Neural cell (in vitro differentiated cells): ENCODE data around the gene PTGIR. TPM values are rescaled to one million over a fixed set of nuclear protein-coding genes. Genes with fewer than 3 reads are reported as not detected.

Source experiments
- H2AFZ ChIP-seq: fragments of 200-600, 300-800 bp; sonication (generic), shearing (Covaris generic); 2 replicates; pipeline ENCODE4 v1.6.0; 2014; ENCODE audit warnings: low read depth, mild to moderate bottlenecking, antibody characterized with exemption, low read length, moderate library complexity
- H3F3A ChIP-seq: fragments of 200-600 bp; shearing (Covaris generic); 2 replicates; pipeline ENCODE4 v1.6.1; 2016; ENCODE audit warnings: mild to moderate bottlenecking, moderate library complexity, mixed read lengths, antibody characterized with exemption, low read length; ENCODE audit not compliant: insufficient read depth, poor library complexity, severe bottlenecking
- H3K27ac ChIP-seq: fragments of 200-600, 300-800 bp; sonication (generic), shearing (Covaris generic); 2 replicates; pipeline ENCODE4 v1.5.1; 2014; ENCODE audit warnings: mild to moderate bottlenecking, low read length, moderate library complexity
- H3K27me3 ChIP-seq: fragments of 300-800, 200-600 bp; sonication (generic), shearing (Covaris generic); 2 replicates; pipeline ENCODE4 v1.6.0; 2014; ENCODE audit warnings: mild to moderate bottlenecking, low read depth, low read length, moderate library complexity; ENCODE audit not compliant: insufficient read depth
- H3K36me3 ChIP-seq: fragments of 300-800, 200-600 bp; sonication (generic), shearing (Covaris generic); 2 replicates; pipeline ENCODE4 v1.5.1; 2014; ENCODE audit warnings: mild to moderate bottlenecking, antibody characterized with exemption, low read length, moderate library complexity; ENCODE audit not compliant: insufficient read depth
- H3K4me2 ChIP-seq: fragments of 300-800, 200-600 bp; sonication (generic), shearing (Covaris generic); 2 replicates; pipeline ENCODE4 v1.6.0; 2014; ENCODE audit warnings: mild to moderate bottlenecking, low read length
- H3K4me3 ChIP-seq: fragments of 300-800, 200-600 bp; sonication (generic), shearing (Covaris generic); 2 replicates; pipeline ENCODE4 v1.5.1; 2014; ENCODE audit warnings: mild to moderate bottlenecking, low read length, moderate library complexity
- H3K79me2 ChIP-seq: fragments of 200-600 bp; shearing (Covaris generic); replicated peaks from 2 replicates; pipeline ENCODE4 v1.6.0; 2014; ENCODE audit warnings: mild to moderate bottlenecking, low read length, moderate library complexity; ENCODE audit not compliant: insufficient read depth
- H3K9ac ChIP-seq: fragments of 300-800, 200-600 bp; sonication (generic), shearing (Covaris generic); 2 replicates; pipeline ENCODE4 v1.6.1; 2016; ENCODE audit warnings: mild to moderate bottlenecking, low read length, mixed read lengths
- H3K9me2 ChIP-seq: fragments of 200-600 bp; shearing (Covaris generic); 2 replicates; pipeline ENCODE4 v1.6.1; 2016; ENCODE audit warnings: mild to moderate bottlenecking, low read length, mixed read lengths; ENCODE audit not compliant: insufficient read depth
- H3K9me3 ChIP-seq: fragments of 200-600, 300-800 bp; sonication (generic), shearing (Covaris generic); 2 replicates; pipeline ENCODE4 v1.6.1; 2016; ENCODE audit warnings: mild to moderate bottlenecking, mixed run types, low read length, moderate library complexity, mixed read lengths
- H4K20me1 ChIP-seq: fragments of 200-600 bp; shearing (Covaris generic); 2 replicates; pipeline ENCODE4 v1.6.1; 2016; ENCODE audit warnings: mild to moderate bottlenecking, mixed run types; ENCODE audit not compliant: insufficient read depth
- EP300 ChIP-seq: fragments of 450-650 bp; conservative IDR thresholded peaks from 2 replicates; pipeline ENCODE4 v1.6.1; 2014; ENCODE audit warnings: antibody characterized with exemption, mild to moderate bottlenecking, moderate library complexity; ENCODE audit not compliant: poor library complexity, severe bottlenecking
- EZH2 ChIP-seq: fragments of 200-600, 300-800 bp; shearing (Covaris generic), sonication (generic); IDR thresholded peaks from 2 replicates; pipeline ENCODE4 v1.6.1; 2014; ENCODE audit warnings: antibody characterized with exemption, low read length, borderline replicate concordance, mild to moderate bottlenecking; ENCODE audit not compliant: insufficient read depth, poor library complexity, severe bottlenecking
- MXI1 ChIP-seq: fragments of 450-650 bp; conservative IDR thresholded peaks from 2 replicates; pipeline ENCODE4 v1.6.1; 2014; ENCODE audit warnings: antibody characterized with exemption, mild to moderate bottlenecking; ENCODE audit not compliant: poor library complexity, severe bottlenecking
- POLR2AphosphoS5 ChIP-seq: IDR thresholded peaks from 2 replicates; pipeline ENCODE4 v1.6.1; 2012
- RAD21 ChIP-seq: fragments of 450-650 bp; conservative IDR thresholded peaks from 2 replicates; pipeline ENCODE4 v1.6.1; 2014; ENCODE audit warnings: antibody characterized with exemption, mild to moderate bottlenecking, moderate library complexity
- REST ChIP-seq: IDR thresholded peaks from 2 replicates; pipeline ENCODE4 v1.6.1; 2012; ENCODE audit warnings: borderline replicate concordance
- SMC3 ChIP-seq: fragments of 450-650 bp; conservative IDR thresholded peaks from 2 replicates; pipeline ENCODE4 v1.6.1; 2014; ENCODE audit warnings: antibody characterized with exemption, mild to moderate bottlenecking, moderate library complexity; ENCODE audit not compliant: poor library complexity
- TAF1 ChIP-seq: IDR thresholded peaks from 2 replicates; pipeline ENCODE4 v1.6.1; 2012; ENCODE audit warnings: low read depth
- polyA plus RNA-seq: library from polyadenylated mRNA; depleted of rRNA; stranded (reverse); fragments of >200 nt; gene quantifications from 2 replicates; pipeline ENCODE4 v1.2.3, GENCODE V29; 2014
- TF ChIP-seq, protein P1 (sequence below): fragments of 450-650 bp; IDR thresholded peaks from 2 replicates; pipeline ENCODE4 v1.5.1; 2014; ENCODE audit warnings: antibody characterized with exemption, mild to moderate bottlenecking, moderate library complexity; ENCODE audit not compliant: poor library complexity, severe bottlenecking

The PTGIR gene
- polyA plus RNA-seq, 1 donor from 2014 or later = not detected

- Histone ChIP-seq H3K4me3 (no peak overlapping the region), H3K27ac (no peak overlapping the region), H3K36me3 (no peaks in the 10 kb centered on the region), H3F3A (no peaks in the 10 kb centered on the region), H3K27me3 (no peaks in the 10 kb centered on the region), H4K20me1 (no peaks in the 10 kb centered on the region), H3K9ac (no peak overlapping the region), H2AFZ (no peak overlapping the region), H3K9me2 (no peaks in the 10 kb centered on the region), H3K9me3 (no peaks in the 10 kb centered on the region), H3K79me2 (no peaks in the 10 kb centered on the region), H3K4me2 (no peak overlapping the region)
- TF ChIP-seq RAD21 = no peak
- no peak for TF ChIP-seq TAF1
- no peak for TF ChIP-seq EZH2
- TF ChIP-seq EP300 = no peak
- TF ChIP-seq MXI1 = no peak
- TF ChIP-seq POLR2AphosphoS5 = no peak
- TF ChIP-seq, protein P1, sequence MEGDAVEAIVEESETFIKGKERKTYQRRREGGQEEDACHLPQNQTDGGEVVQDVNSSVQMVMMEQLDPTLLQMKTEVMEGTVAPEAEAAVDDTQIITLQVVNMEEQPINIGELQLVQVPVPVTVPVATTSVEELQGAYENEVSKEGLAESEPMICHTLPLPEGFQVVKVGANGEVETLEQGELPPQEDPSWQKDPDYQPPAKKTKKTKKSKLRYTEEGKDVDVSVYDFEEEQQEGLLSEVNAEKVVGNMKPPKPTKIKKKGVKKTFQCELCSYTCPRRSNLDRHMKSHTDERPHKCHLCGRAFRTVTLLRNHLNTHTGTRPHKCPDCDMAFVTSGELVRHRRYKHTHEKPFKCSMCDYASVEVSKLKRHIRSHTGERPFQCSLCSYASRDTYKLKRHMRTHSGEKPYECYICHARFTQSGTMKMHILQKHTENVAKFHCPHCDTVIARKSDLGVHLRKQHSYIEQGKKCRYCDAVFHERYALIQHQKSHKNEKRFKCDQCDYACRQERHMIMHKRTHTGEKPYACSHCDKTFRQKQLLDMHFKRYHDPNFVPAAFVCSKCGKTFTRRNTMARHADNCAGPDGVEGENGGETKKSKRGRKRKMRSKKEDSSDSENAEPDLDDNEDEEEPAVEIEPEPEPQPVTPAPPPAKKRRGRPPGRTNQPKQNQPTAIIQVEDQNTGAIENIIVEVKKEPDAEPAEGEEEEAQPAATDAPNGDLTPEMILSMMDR = no peak
- no peak for TF ChIP-seq REST
- no peak for TF ChIP-seq SMC3
Measured at GRCh38 chr19:46587861-46588260, 37.0 kb downstream of the PTGIR start.

DNA sequence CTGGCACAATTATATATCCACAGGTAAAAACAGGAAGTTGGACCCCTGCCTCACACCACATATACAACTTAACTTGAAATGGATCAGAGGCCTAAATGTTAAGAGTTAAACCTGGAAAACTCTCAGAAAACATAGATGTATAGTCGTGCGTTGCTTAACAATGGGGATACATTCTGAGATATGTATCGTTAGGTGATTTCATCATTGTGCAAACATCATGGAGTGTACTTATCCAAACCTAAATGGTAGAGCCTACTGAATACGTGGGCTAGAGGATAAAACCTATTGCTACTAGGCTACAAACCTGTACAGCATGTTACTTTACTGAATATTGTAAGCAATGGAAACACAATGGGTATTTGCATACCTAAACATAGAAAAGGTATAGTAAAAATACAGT lies 38.6 kb downstream of the PTGIR start:
- Histone ChIP-seq H3K4me3 (no peak overlapping the region), H3K27me3 (no peaks in the 10 kb centered on the region), H3K27ac (no peak overlapping the region), H4K20me1 (no peaks in the 10 kb centered on the region), H3K79me2 (no peaks in the 10 kb centered on the region), H3K9me3 (no peaks in the 10 kb centered on the region), H3K9ac (no peak overlapping the region), H3K4me2 (no peak overlapping the region), H3K9me2 (no peaks in the 10 kb centered on the region), H3K36me3 (no peaks in the 10 kb centered on the region), H2AFZ (no peak overlapping the region), H3F3A (no peaks in the 10 kb centered on the region)
- TF ChIP-seq RAD21 = no peak
- TF ChIP-seq, protein P1 = no peak
